Measurements from ENCODE around the gene CDH16.

DNA sequence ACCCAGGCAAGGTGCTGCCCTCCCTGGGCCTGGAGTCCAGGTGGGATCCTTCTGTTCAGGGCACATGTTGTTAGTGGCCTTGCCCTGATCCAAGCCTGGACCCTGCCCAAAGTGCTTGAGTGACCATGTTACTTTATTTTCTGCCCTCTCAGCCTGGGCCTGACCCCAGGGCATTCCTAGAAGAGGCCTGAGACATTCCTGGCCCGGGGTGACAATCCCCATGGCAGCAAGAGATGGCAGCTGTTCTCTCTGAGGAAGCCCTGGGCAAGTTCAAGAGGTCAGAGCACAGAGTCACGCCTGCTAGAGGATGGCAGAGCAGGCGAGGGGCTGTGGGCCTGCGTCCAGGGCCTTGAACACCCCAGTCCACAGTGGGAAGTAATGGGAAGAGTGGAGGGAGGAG lies 5.0 kb downstream of the CDH16 start:
- TF ChIP-seq, protein P1, sequence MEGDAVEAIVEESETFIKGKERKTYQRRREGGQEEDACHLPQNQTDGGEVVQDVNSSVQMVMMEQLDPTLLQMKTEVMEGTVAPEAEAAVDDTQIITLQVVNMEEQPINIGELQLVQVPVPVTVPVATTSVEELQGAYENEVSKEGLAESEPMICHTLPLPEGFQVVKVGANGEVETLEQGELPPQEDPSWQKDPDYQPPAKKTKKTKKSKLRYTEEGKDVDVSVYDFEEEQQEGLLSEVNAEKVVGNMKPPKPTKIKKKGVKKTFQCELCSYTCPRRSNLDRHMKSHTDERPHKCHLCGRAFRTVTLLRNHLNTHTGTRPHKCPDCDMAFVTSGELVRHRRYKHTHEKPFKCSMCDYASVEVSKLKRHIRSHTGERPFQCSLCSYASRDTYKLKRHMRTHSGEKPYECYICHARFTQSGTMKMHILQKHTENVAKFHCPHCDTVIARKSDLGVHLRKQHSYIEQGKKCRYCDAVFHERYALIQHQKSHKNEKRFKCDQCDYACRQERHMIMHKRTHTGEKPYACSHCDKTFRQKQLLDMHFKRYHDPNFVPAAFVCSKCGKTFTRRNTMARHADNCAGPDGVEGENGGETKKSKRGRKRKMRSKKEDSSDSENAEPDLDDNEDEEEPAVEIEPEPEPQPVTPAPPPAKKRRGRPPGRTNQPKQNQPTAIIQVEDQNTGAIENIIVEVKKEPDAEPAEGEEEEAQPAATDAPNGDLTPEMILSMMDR (IDR thresholded peaks at IDR 0.05), result no peak
- TF ChIP-seq POLR2A (IDR thresholded peaks at IDR 0.05), result no peak
